ENCODE results near the gene TNFSF8. TPM values are rescaled to one million over a fixed set of nuclear protein-coding genes. Genes with fewer than 3 reads are reported as not detected.

Gene TNFSF8
- total RNA-seq, 1 donor from 2014 or later = 0.63 TPM

- Histone ChIP-seq H3K27ac (replicated peaks) (no peak overlapping the region), H3K4me3 (no peak overlapping the region), H3K4me1 (no peaks in the 10 kb centered on the region), H3K9me3 (replicated peaks) (no peaks in the 10 kb centered on the region), H3K36me3 (no peaks in the 10 kb centered on the region), H3K27me3 (ENCODE audit: low read depth) (peaks cover 25% of the 10 kb centered on the region)
- intact Hi-C loops (cut with micrococcal nuclease) = no loop called here
- no peak for TF ChIP-seq CTCF (IDR thresholded peaks at IDR 0.05; ENCODE audit: borderline replicate concordance)
- no peak for DNase-seq
These were observed 68.3 kb downstream of the TNFSF8 start for GRCh38 chr9:114861922-114862605.

- no peaks in the 10 kb centered on the region for H3K36me3 ChIP-seq
- no peak overlapping the region for H3K4me3 ChIP-seq
- no peak for TF ChIP-seq CTCF (IDR thresholded peaks at IDR 0.05; ENCODE audit: borderline replicate concordance)
- no peak for DNase-seq
- H3K27me3 ChIP-seq (ENCODE audit: low read depth) = peaks cover 25% of the 10 kb centered on the region
- intact Hi-C loops (cut with micrococcal nuclease) = no loop called here
- no peaks in the 10 kb centered on the region for H3K9me3 ChIP-seq (replicated peaks)
- H3K4me1 ChIP-seq = no peaks in the 10 kb centered on the region
- no peak overlapping the region for H3K27ac ChIP-seq (replicated peaks)
These were observed 69.1 kb downstream of the TNFSF8 start for GRCh38 chr9:114861273-114861672.

GRCh38 chr9:114860187-114860586 lies 70.2 kb downstream of the TNFSF8 start:
- H3K4me3 ChIP-seq = no peak overlapping the region
- no peaks in the 10 kb centered on the region for H3K4me1 ChIP-seq
- H3K27ac ChIP-seq (replicated peaks) = no peak overlapping the region
- H3K27me3 ChIP-seq (ENCODE audit: low read depth) = peaks cover 23% of the 10 kb centered on the region
- no peaks in the 10 kb centered on the region for H3K36me3 ChIP-seq
- DNase-seq = no peak
- intact Hi-C loops (cut with micrococcal nuclease) = no loop called here
- TF ChIP-seq CTCF (IDR thresholded peaks at IDR 0.05; ENCODE audit: borderline replicate concordance) = no peak
- H3K9me3 ChIP-seq (replicated peaks) = no peaks in the 10 kb centered on the region

GRCh38 chr9:114856942-114857315 lies 73.5 kb downstream of the TNFSF8 start:
- Histone ChIP-seq H3K9me3 (replicated peaks) (no peaks in the 10 kb centered on the region), H3K4me3 (no peak overlapping the region), H3K27me3 (ENCODE audit: low read depth) (peaks cover 13% of the 10 kb centered on the region), H3K36me3 (no peaks in the 10 kb centered on the region), H3K27ac (replicated peaks) (peak overlapping the region; percentile 10), H3K4me1 (no peaks in the 10 kb centered on the region)
- intact Hi-C loops (cut with micrococcal nuclease) = no loop called here
- DNase-seq = no peak
- no peak for TF ChIP-seq CTCF (IDR thresholded peaks at IDR 0.05; ENCODE audit: borderline replicate concordance)

- DNase-seq = peak; percentile 21
- TF ChIP-seq CTCF (IDR thresholded peaks at IDR 0.05; ENCODE audit: borderline replicate concordance) = no peak
- H3K9me3 ChIP-seq (replicated peaks) = no peaks in the 10 kb centered on the region
- peak overlapping the region; percentile 10 for H3K27ac ChIP-seq (replicated peaks)
- peaks cover 13% of the 10 kb centered on the region for H3K27me3 ChIP-seq (ENCODE audit: low read depth)
- H3K36me3 ChIP-seq = no peaks in the 10 kb centered on the region
- no peaks in the 10 kb centered on the region for H3K4me1 ChIP-seq
- intact Hi-C loops (cut with micrococcal nuclease) = no loop called here
- H3K4me3 ChIP-seq = no peak overlapping the region
These were observed 74.0 kb downstream of the TNFSF8 start for GRCh38 chr9:114856215-114856941.

Data from left ventricle myocardium inferior (tissue), 1 donor.